NCI-H345 treated with DMSO at 0.1 percent for 48 hours (cell line): ENCODE measurements around the gene ATP6V1F.

Source experiments
- DNase-seq: peaks from one replicate; lab custom pipeline; 2025; ENCODE audit not compliant: unreplicated experiment; lab: John Stamatoyannopoulos, UW

ATP6V1F gene

GRCh38 chr7:128867842-128868623 lies 5.4 kb downstream of the ATP6V1F start:
- DNase-seq, result peak; percentile 83

DNA sequence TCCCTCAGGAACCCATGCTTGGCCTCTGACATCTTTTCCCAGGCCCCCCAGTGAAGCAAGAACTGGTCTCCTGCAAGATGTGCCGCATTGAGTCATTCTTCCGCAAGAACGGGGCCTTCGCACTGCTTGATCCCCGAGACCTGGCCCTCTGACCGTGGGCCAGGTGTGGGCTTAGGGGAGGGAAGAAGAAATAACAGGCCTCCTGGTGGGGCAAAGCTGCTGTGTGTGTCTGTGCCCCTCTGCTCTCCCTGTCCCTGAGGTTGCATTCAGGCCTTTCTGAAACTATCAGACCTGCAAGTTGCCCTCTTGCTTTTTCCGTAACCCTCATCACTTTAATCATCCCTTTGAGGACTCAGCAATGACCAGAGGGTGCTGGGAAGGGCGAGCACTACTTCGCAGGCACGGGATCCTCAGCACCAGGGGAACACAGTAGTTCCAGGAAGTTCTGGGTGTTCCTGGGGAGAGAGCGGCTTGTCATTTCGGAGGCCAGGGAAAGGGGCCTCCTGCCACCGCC lies 6.0 kb downstream of the ATP6V1F start:
- no peak for DNase-seq

- peak; percentile 47 for DNase-seq
Observed at GRCh38 chr7:128869138-128869943, 6.7 kb downstream of the ATP6V1F start.

GRCh38 chr7:128869944-128870285 lies 7.3 kb downstream of the ATP6V1F start:
- DNase-seq, result no peak

DNA sequence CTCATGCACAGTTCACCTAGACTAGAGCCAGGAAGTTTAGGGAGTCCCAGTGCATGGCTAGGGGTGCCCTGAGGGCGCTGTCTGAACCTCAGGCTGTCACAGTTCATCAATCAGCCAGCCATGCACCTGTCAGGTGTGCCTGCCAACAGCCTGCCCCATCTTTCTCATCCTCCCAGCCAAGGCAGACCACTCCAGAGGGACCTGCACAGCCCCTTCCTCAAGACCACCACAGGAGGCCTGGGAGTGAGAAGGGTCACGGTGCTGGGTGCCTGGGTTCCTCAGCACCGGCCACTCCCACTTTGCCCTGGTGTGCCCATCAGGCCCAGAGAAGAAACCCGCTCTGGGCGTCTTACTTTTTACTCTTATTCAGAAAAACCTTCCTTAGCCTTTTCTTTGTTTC lies 8.4 kb downstream of the ATP6V1F start:
- DNase-seq, result no peak

GRCh38 chr7:128872394-128872824 lies 9.8 kb downstream of the ATP6V1F start:
- no peak for DNase-seq

DNA sequence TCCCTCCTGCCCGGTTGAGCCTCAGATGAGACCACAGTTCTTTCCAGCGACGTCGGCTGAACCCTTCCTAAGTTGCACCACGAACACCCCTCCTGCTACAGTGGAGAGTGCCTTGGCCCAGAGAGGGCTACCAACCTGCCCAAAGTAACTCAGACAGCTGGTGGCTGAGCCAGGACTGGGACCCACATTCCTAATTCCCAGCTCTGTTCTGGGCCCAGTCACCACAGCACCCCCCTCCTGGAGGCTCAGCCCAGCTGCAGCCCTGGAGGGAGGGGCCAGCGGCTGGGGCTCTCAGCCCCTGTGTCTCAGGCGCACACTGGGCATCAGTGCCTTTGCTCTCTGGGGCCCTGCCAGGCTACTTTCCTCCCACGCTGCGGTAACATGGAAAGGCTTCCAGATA lies 10.6 kb downstream of the ATP6V1F start:
- no peak for DNase-seq

DNA sequence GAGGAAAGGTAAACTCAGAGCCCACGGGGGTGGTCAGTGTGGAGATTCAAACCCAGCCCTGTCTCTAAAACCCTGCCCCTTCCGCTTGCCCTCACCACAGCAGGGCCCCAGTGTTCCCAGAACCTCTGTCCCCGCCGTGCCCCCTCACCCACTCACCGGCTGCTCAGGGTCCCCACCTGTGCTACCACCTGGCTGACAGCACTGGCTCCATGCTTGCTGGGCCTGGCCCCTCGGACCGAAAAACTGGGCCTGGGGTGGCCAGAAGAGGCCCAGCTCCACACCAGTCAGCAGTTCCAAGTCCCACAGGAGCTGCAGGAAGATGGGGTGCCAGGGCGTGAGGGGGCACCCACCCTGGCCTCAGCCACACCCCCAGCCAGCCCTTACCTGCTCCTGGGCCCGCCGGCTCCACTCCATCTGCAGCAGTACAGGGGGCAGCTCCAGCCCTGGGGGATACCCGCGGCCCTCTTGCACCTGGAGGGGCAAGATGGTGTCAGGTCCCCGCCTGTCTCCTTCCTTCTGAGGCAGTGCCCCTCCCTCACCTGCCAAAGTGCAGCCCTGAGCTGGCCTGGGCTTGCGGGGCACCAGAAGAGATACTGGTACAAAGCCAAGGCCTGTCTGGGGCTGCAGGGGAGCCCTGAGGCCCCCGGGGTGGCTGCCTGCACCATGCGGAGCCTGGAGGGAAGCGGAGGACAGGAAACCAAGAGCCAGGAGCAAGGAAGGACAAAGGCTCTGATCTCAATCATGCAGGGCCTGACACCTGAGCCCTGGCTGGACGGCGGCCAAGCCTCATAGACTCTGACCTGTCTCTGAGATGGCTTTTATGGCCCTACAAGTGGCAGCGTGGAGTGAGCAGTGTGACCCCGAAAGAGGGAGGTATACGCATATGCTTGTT lies 11.7 kb downstream of the ATP6V1F start:
- peak; percentile 17 for DNase-seq

GRCh38 chr7:128875523-128875948 lies 12.9 kb downstream of the ATP6V1F start:
- no peak for DNase-seq

GRCh38 chr7:128876127-128876526 lies 13.5 kb downstream of the ATP6V1F start:
- no peak for DNase-seq

GRCh38 chr7:128876586-128876977 lies 13.9 kb downstream of the ATP6V1F start:
- DNase-seq, result no peak

- no peak for DNase-seq
Observed at GRCh38 chr7:128876978-128877755, 14.5 kb downstream of the ATP6V1F start.

GRCh38 chr7:128877756-128878120 lies 15.1 kb downstream of the ATP6V1F start:
- no peak for DNase-seq

DNA sequence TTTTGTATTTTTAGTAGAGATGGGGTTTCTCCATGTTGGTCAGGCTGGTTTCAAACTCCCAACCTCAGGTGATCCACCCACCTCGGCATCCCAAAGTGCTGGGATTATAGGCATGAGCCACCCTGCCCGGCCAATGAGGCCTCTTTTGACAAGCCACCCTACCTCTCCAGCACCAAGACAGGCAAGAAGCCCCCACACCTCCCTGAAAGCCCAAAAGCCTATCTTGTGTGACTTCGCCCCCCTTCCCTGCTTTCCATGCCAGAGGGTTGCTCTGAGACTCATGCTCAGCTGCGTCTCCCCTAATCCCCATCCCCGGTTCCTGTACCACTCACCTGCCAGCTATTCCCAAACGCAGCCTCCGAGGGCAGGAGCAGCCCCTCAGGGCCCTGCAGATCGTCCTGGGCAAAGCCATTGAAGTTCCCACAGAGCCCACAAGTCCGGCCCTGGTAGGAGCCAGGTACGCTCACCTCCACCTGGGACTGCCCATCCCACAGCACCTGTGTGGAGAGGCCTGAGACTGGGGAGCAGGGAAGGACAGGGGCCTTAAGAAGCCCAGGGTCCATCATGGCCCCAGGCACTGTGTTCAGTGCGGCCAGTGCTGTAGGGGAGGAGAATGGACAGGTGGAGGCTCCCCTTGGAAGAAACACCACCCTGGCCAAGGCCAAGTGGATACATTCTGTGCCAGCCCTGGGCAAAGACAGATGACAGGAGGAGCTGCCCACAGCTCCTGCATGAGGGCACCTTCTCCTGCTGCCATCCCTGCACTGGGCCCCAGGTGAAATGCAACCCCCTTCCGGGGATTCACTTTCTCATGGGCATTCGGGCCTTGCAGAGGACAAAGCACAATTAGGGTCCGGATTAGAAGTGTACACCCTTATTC lies 15.8 kb downstream of the ATP6V1F start:
- no peak for DNase-seq

DNA sequence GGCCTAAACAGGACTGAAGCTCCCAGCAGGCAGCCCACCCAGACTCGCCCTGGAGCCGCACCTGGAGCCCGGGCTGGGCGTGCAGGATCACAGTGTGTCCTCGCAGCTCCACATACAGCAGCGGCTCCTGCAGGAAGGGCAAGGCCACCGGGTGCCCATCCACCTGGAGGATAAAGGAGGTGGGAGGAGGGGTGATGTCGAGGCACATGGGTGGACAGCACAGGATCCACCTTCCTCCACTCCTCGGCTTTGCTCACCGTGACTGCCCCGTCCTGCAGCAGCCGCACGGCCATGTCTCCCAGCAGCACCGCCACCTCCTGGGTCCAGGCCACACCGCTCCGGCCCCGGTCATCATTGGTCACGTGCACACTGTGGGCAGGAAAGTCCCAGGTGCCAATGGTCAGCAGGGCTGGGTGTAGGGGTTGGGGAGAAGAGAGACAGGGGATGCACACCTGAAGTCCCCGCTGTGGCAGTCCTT lies 16.8 kb downstream of the ATP6V1F start:
- no peak for DNase-seq

GRCh38 chr7:128879939-128880746 lies 17.5 kb downstream of the ATP6V1F start:
- DNase-seq, result peak; percentile 28

- no peak for DNase-seq
Observed at GRCh38 chr7:128880791-128881457, 18.3 kb downstream of the ATP6V1F start.
